Fibroblast of skin of abdomen (primary cell): ENCODE results near the gene DUSP10.

ENCODE experiments used
- DNase-seq: peaks from one replicate; pipeline ENCODE4 v3.0.0-alpha.2; 2013

The DUSP10 gene

DNA sequence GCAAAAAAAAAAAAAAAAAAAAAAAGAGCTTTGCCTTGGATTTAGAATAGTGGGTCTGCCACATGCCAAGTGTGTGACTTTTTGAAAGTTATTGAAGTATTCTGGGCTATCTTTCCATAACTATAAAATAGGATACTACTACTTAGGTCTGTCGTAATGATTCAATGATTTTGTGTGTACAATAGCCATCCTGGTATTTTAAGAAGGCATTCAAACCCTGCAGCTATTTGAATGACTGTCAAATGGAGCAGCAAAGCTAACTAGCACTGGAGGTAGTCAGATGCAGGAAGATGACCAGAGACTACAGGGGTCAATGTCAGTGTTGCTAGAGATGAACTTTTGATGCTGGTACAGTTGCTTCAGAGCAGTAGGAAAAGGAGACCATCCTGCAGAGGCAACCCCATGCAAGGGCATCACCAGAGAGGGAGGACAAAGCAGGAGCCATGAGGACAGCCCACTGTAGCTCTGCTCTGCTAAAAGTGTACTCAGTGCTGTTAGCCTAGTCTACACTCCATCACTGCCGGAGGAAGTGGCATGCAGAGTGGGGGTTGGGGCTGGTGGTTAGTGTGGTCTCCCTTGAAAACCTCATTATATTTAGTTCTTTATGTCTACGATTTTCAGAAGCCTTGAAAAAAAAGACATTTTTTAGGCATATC lies 29.0 kb downstream of the DUSP10 start:
- no peak for DNase-seq

DNA sequence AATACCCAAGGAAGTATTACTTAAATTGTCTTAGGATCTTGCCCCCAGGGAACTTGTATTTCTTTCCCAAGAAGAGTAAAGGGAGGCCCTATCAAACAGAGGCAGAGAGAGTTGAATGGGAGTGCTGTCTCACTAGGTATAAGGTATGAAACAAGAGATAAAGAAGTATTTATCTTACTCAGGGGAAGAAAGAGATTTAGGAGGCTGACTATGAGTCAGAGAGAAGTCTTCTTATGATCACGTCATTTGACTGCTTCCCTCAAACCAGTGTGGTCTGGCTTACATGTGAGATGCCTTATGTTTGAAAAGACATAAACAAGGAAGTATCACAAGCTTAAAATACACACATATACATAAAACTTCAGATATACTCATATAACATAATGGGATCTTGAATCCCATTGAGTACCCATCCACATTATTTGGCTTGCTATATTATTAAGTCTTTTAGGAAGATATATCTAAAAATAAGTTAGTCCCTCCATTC lies 29.6 kb downstream of the DUSP10 start:
- peak; percentile 82 for DNase-seq

DNA sequence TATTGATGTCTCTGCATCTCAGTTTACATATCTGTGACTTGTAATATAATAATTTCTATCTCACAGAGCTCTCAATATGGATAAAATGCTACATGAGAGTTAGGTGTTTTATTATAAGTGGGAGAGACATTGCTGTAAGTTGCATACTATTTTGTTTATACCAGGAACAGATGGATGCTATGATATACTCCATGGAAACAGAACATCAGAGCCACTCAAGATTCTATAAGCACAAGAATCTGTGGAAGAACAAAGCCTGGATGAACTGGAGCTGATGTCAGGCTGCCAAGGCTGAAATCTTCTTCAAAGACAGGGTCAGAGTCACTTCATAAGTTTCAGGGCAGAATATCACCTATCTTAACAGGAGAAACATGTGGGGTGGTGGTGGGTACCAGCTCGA lies 30.2 kb downstream of the DUSP10 start:
- DNase-seq: no peak

DNA sequence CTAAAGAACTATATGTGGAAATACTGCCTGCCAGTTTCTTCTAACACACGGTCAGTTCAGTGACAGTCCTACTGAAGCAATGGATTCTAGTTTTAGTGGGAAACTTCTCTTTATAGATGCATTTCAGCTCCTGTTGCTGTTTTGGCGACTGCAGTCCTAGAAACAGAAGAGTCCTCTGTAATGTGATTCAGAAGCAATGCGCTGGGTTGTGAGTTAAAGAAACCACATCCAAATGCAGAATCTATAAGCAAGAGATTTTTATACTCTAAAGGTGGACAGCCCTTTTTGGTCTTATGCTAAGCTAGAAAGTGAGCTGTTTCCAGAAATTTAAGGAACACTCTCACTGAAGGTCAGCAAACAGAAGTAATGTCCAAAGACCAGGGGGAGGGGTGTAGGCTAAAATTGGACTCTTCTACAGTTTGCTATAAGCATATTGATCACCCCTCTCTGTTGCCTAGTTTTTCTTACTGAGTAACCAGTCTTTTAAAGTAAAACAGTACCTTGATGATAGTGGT lies 30.8 kb downstream of the DUSP10 start:
- no peak for DNase-seq

DNA sequence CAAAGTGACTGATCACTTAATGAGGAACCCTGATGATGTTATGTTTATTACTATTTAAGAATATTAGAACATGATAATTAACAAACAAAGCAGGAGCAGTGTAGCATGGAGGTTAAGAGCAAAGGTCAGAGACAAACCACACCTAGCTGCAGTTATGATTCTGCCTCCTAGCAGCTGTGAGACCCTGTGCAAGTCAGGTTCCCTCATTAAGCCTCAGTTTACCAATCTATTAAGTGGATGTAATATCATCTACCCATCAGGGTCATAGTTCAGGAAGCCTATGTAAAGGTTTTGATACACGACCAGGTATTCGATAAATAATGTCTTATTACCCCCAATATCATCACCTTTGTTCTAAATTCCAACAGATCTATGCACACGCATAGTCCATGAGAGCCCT lies 32.0 kb downstream of the DUSP10 start:
- DNase-seq: no peak

DNA sequence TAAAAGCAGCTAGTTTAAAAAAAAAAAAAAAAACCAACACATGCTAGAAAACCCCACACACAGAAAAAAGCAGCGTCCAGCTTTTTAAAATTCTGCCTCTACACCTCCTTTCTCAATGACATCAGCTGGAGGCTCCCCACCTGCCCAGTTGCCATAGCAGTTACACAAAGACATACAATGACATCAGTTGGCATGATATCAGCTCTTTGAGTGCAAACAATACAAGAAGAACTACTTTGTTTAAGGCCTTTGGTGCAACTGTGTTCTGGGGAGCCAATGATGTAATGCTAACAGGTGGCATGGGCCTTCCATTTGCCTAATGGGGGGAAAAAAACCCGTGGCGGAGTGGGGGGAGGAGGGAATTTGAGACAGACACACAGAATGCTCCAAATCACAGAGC lies 32.9 kb downstream of the DUSP10 start:
- DNase-seq: peak; percentile 30

DNA sequence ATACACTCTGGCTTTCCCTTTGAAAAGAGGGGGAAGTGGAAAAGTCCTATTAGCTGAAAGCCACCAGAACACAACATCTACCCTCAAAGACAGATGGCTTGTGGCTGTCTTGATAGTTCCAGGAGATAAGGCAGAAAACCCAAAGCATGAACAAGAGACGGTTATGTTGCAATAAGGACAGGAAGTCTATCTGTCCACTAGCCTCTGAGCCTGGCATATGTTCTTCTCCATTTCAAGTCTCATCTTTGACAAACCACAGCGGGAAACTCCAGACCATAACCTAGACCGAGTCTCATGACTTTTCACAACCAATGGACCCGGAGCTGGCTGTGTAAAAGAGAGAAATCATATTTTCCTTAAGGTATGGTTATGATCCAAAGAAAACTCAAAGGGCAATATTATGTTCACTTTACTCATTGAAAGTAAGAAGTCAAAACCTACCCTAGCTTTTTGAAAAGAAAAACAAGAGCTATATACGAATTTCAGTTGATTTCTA lies 33.8 kb downstream of the DUSP10 start:
- no peak for DNase-seq

DNA sequence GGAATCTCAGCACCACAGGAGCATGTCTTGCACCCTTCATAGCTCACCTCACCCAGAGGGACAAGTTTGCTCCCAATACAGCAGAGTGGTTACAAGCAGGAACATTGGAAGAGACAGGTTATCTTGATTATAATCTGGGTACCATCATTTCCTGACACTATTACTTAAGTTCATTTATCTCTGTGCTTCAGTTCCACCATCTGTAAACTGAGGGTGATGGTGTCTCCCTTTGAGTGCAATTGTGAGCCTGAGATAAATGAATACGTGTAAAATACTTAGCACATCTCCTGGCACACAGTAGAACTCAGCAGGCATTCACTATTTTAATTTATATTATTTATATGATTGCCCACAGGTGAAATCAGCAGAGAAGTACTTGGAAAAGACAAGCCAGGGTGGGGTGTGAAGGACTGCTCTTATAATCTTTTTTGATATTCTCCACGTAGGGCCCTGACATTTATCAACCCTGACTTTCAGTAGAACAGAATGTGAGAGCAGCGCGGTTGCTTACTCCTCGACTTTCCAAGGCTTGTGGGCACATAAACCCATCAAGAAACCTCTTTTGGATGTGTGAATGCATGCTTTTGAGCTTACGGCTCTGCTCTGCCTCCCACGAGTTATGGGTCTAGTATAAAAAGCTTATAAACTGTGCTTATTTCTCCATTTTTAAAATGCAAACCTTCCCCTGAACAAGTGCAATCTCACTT lies 34.9 kb downstream of the DUSP10 start:
- DNase-seq: no peak

DNA sequence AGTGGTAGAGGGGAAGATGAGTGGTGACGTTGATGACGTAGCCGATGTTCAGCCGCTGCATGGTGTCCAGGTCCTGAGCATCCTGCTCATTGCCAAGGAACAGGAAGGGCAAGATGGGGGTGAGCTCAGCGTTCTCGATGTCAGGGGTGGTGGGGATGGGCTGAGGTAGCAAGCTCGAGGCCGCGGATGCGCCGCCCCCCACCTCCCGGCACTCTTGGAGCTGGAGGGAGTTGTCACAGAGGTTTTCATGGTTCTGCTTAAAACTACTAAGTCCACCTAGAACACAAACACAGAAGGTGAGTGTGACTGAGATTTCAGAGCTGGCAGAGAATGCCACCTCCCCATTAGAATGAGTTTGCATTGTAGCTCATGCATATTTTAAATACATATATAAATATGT lies 35.7 kb downstream of the DUSP10 start:
- no peak for DNase-seq

DNA sequence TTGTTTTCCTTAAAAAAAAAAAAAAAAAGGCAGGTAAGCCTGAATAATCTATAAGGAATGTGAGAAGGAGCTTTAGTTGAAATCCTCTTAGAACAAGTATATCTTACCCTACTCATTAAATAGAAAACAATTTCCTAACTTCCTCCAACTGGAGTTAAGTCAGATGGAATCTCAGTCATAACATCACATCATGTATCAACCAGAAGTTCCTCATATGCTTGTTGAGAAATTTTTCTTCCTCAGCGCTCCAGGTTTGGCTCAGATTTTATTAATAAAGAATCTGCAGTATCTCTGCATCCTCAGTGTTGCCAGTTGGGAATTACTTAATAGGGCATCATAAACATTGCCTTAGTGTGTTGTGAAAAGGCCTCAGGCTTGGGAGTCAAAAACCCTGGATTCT lies 37.6 kb downstream of the DUSP10 start:
- no peak for DNase-seq

DNA sequence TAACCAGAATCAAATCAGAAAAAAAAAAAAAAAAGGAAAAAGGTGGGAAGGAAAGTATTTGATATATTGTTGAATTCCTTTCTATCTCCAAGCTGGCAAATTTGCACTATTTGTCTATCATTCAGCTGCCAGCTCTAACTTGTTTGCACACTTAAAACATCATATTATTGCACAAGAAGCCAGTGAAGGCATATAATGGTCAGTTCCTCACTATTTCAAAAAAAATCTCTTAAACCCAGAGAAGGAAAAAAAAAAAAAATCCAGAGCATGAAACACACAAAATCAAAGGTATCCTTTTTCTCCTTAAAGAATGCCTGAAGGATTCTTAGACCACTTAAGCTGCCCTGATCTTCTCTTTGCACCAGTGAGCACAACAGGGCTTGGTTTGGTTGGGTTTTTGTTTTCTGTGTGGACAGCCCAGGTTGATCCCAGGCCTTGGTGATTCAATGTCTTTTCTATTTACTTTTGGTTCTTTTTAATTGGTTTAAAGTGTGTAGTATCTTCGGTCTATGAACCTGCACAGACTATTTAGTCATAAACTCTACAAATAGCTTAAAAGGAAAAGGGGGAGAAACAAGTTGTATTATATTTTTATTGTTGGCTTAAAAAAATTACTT lies 40.2 kb downstream of the DUSP10 start:
- no peak for DNase-seq

DNA sequence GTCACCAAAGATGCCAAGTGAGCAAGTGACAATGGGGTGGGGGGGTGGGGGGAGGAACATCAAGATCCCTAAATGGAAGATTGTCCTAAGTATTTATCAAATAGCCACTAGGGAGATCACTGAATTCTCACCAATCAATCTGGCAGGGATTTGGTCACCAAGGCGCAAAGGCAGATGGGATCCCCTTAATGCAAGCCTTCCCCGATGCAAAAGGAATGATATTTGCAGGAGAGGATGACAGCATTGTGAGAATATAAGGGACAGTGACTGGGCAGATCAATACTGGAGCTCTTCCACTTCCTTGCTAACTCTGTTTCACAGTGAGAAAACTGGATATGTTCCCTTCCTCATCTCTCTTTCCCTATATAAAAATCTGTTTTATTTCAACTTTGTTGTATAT lies 40.9 kb downstream of the DUSP10 start:
- no peak for DNase-seq

DNA sequence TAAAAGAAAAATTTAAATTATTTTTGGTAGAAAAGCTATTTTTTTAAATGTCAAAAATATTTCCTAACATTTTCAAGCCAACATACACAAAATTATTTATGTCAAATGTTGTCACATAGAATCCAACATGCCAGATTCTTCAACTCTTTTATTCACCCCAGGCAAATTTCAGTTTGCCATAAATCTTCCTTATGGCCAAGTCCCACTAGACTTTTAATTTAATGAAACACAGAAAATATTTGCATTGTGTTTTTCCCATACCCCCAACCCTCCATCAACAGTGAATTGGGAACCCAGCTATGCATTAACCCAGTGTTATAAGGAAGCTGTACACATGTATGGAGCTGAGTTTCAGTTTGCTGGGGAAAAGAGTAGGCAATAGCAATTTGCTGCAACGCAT lies 41.4 kb downstream of the DUSP10 start:
- DNase-seq: peak; percentile 60

DNA sequence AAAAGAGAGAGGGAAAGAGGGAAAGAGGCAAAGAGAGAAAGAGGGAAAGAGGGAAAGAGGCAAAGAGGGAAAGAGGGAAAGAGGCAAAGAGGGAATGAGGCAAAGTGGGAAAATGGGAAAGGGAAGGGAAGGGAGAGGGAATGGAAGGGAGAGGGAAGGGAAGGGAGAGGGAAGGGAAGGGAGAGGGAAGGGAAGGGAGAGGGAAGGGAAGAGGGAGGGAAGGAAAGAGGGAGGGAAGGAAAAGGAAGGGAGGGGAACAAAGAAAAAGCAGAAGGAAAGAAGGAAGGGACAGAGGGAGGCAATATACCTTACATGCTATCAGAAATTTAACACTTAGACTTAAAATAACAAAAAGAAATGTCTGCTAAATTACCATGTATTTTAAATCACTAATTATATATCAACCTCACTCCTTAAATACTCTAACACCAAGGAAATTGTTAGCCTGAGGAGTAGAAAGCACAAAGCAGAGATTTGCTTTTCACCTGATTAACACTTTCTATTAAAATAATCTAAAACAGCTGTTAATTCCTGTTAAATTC lies 41.8 kb downstream of the DUSP10 start:
- DNase-seq: no peak

DNA sequence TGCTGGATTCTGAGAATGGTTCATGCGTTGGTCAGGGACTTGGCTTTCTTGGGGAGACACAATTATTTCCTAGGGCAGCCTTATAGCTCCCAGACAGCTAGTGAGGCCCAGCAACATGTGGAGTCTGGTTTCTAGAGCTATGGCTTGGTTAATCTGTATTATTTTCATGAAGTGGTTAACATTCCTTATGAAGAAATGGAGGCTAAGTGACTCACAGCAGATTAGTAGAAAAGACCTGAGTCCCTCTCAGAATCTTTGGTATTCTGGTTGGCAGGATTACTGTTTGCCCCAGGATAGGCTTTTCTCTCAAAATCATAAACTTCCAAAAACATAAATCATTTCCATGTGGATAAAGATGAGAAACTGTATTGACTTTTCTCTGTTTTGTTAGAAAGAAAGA lies 42.3 kb downstream of the DUSP10 start:
- DNase-seq: peak; percentile 89

DNA sequence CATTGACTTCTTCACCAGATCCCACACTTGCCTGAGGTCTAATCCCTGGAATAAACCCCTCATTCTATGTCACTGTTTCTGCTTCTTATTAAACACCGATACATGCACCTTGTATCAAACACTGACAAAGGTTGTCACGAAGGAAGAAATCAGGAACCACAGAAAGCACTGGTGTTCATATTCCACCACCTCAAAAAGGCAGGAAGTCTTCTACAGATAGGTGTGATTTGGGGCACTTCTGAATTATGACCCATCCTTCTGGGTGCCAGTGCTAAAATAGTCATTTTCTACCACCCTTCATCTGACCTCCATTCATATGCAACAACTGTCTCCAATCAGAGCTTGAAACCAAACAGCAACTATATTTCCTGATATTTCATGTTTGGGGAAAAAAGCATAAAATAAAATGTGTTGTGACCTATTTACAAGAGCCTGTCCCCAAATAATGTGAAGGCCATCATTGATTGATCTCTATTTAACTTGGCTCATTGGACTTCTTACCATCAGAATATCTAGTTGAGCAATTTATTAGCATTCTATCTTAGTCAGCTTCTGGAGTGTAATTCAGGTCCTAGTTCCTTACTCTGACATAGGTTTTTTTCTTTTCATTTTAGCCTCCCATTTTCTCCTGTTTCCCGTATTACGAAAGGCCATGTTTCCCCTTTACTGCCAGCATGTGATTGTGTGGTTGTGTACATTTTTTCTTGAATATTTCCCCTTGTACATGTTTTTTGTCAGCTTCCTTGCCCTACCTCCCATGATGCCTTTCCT lies 43.1 kb downstream of the DUSP10 start:
- DNase-seq: peak; percentile 45

DNA sequence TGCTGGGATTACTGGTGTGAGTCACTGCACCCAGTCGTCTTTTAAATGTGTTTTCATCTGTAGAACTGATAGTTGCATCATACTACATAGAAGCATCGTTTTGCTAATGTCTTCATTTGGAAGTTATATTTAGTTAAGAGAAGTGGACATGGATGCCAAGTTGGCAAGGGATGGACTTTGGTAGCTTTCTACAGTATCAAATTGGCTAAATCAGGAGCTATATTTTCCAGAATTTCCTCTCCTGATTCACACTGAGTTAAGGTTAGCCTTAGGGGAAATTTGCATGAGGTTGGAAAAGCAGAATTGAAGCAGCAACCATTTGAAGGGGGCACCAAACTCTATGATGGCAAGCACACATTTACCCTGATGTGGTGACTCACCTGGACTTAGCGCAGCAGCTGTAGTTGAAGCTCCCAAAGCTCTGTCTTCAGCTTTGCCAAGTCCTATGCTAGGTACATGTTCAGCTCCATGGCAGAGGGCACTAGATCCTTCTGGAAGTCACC lies 43.9 kb downstream of the DUSP10 start:
- DNase-seq: peak; percentile 48

DNA sequence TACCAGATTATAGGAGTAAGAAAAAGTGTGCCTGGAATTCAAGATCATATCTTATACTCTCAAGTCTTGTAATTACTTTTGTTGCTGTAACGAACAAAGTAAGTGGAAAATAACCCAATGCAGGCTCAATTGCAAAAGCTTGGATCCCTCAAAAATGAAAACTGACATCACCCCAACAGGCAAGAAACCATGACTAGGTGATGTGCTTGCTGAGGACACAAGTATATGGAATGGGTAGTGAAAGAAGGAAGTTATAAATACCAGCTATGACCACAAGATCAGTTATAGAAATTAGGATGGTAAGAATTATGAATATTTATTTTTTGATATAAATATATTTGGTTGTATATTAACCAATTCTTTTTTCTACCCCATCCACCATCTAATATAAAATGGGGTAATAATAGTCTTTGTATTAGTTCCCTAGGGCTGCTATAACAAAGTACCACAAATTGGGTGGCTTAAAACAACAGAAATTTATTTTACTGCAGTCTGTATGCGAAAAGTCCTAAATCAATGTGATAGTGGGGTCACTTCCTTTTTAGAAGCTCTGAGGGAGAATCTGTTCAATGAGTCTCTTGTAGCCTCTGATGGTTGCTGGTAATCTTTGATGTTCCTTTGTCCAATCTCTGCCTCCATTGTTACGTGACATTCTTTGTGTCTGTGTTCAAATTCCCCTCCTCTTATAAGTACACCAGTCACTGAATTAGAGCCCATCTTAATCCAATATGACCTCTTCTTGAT lies 45.0 kb downstream of the DUSP10 start:
- no peak for DNase-seq

DNA sequence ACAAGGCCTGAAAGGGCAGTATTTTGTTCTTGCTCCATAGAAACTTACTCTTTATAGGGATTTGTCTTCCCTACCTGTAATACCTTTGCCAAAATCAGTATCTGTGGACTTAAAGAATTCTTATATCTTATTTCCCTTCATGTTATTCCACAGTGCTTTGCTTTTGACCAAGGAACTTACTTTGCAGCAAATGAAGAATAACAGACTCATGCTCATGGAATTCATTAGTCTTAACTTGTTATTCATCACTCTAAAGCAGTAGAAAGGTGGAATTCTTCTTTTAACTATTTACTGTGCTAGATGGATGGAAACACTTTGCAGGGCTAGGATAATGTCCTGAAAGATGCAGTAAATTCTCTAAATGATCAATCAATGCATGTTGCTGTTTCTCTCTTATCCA lies 45.9 kb downstream of the DUSP10 start:
- peak; percentile 51 for DNase-seq

DNA sequence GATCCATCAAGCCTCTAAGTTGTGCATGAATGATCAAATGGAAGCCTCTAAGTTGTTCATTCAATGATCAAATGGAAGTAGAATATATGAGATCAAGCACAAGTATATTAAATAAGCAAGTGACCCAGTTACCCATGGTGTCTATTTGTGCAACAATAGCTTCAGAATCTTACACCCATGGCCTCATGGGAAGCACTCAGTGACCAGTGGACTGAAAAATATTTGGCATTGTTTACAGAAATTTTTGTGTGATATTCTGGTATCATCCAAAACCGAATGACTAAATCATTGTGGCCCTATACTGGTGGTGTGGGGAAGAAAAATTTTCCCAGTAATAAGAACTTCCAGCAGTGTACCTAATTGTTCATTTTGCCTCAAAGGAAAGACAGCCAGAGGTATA lies 46.6 kb downstream of the DUSP10 start:
- DNase-seq: no peak

DNA sequence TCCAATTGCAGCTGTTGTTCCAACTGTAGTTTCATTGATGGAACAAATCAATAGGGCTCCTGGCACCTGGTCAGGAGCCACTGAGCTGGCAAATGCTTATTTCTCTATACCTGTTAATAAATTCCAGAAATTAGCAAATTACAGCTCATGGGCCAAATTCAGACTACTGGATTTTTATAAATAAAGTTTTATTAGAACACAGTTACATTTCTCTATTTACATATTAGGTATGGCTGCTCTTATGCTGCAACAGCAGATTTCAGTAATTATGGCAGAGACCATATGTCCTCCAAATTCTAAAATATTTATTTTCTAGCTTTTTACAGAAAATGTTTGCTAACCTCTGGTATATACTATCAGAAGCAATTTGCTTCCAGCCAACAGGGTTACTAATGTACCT lies 47.8 kb downstream of the DUSP10 start:
- no peak for DNase-seq

DNA sequence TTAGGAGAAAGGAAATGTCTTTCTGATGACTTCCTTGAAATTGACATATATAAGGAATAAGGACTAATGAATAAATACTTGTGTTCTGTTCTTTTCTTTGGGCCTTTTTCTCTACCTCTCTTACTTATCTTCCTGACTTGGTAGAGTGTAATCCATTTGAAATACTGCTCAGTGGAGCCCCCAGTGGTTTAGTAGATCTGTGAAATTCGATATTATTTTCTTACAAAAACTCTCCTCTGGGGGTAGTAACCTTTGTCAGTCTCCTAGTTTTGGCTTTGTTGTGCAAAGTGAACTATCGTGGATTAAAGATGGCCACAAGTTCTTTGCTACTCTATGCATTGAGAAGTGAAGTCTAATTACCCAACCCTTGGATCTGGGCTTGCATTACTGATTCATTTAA lies 48.8 kb downstream of the DUSP10 start:
- no peak for DNase-seq
